HG03095 (cell line): Measurements from ENCODE around the gene EIF4G2.

Source experiments
- ATAC-seq: cut with Tn5 transposase; IDR thresholded peaks from one replicate; pipeline ENCODE4 v1.9.1; 2021; ENCODE audit warnings: moderate library complexity; ENCODE audit not compliant: unreplicated experiment

Gene EIF4G2

DNA sequence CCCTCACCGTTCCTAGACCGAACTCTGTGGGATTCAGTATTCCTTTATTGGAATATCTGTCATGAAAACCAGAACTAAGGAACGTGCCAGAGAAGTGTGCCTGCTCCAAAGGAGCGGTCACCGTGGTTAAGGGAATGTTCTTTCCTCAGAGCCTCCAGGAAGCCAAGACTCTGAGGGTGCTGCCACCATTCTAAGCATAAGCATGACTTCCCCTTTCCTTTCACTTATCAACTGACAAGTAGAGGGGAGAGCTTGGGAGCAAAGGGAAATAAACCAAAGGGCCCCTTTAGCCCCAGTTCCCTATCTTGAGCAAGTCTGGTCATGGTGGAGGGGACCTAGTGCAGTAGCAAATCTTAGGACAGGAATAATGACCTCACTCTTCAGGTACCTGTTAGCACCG lies 30.9 kb downstream of the EIF4G2 start:
- no peak for ATAC-seq

DNA sequence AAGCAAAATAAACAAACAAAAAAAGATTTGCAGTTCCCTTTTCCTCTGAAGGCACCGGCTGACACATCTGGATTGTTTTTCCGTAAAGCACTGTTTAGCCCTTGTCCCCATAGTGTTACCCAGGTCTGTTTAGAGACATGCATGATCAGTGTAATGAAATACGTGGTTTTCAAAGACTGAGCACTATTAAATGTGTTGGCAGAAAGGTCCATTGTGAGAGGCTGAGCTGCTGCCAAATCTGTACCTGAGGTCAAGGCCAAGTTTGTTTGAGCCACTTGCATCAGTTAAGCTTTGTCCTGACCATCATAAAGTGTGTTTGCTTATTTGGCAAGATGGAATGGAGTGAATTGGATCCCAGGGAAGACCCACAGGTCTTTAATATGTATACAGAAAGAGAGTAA lies 31.3 kb downstream of the EIF4G2 start:
- no peak for ATAC-seq

DNA sequence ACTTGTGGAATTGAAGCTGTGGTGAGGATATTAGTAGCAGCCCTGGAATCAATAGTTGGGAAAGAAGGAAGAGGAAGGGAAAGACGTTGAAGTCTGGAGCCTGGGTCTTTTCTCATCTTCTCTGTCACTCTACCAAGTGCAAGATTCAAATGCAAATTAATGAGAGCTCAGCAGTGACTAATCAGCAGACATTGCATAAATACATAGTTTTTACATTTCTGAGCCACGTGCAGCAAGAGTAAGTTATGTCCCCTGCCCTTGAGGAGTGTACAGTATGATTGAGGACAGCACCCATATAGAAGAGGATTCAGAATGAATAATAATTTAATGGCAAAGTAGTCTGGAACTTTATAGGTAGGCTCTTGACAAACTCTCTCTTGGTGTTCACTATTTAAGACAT lies 33.9 kb downstream of the EIF4G2 start:
- no peak for ATAC-seq

DNA sequence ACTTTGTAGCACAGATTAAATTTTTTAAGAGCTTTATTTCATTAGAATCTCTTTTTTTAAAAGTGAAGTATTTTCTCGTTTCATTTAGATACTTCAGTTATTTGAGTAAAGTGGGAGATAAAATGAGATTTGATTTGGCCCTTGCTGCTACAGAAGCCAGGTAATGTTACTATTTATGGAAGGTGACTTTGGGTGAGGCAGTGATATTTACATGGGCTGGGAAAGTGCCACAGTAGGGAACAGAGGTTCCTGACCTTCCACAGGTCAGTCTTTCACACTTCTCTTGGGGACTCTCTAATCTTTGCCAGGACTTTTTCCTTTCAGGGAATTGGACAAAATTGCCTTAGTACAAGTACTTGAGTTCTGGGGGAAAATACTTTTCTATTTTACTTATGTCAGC lies 37.3 kb downstream of the EIF4G2 start:
- no peak for ATAC-seq

DNA sequence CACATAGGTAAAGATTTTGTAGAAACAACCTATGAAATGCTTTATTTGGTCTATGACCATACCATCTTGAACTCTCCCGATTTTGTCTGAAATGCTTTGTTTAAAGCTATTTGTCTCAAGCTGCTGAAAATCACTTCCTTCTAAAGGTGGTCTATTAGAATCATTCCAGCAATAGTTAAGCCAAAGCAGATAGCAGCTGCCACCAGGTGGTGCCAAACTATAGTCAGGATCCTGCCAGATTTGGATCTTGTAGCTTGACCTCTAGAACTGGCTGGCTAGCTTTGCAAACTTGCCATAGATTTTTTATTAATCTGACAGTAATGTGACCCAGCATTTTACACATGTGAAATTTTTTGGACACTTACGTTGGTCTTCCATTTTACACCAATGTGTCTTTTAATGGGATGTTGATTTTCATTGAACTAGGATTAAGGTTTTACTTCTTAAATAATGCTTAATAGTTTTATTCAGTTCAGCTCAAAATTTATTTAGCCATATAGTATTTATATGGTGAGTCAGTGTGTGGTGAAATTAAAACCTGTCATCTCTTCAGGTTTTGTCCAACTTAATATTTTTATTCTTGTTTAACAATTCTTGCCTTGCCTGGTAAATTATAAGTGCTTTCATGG lies 38.0 kb downstream of the EIF4G2 start:
- no peak for ATAC-seq

DNA sequence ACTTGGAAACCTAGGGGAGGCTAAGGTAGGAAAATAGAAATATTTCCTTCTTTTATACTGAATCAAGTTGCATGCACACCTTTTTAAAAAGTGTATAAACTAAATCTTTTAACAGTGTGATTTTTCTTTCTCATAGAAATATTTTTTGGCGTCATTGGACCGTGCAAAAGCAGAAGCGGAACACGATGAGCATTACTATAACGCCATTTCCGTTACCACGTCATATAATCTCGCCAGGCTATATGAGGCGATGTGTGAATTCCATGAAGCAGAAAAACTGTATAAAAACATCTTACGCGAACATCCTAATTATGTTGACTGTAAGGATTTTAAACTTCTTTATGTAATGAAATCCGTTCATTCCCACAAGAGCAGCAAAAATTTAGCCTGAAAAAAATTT lies 44.3 kb downstream of the EIF4G2 start:
- no peak for ATAC-seq

- no peak for ATAC-seq
Measured at GRCh38 chr11:10763766-10764165, 45.0 kb downstream of the EIF4G2 start.

DNA sequence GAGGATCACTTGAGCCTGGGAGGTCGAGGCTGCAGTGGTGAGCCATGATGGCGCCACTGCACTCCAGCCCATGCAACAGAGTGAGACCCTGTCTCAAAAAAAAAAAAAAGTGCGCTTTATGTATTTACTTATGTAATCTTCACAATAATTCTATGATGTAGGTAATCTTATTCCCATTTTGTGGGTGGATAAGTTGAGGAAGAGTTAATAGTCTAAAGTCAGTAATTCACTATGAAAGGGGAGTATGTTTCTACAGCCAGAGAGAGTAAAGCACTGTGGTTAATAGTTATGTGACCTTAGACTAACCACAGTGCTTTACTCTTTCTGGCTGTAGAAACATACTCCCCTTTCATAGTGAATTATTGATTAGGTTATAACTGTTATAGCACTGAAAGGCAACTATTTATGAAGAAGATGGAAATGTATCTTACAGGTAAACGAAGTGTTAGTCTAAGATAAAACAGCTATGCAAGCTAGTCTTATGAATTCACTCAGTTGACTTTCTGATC lies 45.8 kb downstream of the EIF4G2 start:
- ATAC-seq: no peak

DNA sequence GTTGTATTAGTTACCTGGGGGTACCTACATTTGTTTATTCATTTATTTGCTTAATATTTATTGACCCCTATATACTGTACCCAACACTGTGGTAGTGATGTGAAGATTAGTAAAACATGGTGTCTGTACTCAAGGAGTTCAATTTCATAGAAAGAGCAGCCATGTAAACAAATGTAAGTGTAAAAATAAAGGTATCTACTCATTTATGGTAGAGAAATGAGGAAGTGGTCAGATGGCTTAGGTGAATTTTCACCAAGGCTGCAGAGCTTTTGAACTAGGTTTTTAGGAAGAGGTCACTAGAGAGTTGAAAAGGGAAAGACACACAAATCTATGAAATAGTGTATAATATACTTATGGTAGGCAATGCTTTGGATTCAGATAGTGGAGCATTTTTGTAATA lies 46.5 kb downstream of the EIF4G2 start:
- ATAC-seq: peak; percentile 86

DNA sequence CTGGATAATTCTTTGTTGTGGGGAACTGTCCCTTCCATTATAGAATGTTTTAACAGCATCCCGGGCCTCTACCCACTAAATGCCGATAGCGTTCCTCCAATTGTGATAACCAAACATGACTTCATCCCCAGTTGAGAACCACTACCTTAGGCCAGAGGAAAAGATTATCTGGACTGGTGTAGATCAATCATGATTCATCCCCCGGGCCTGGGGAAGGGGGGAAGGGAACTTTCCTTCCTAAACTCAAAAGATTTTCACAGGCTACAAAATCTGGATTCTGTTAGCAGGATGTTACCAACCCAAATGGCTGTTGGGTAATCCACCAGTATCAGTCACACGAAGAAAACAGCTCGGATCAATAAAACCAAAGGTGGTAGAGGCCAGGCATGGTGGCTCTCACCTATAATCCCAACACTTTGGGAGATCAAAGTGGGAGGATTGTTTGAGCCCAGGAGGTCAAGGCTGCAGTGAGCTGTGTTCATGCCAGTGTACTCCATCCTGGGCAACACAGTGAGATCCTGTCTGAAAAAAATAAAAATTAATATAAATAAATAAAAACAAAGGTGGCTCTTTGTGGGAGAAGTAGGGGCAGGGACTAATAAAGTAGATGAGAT lies 47.5 kb downstream of the EIF4G2 start:
- ATAC-seq: no peak

GRCh38 chr11:10758957-10759356 lies 49.8 kb downstream of the EIF4G2 start:
- no peak for ATAC-seq

DNA sequence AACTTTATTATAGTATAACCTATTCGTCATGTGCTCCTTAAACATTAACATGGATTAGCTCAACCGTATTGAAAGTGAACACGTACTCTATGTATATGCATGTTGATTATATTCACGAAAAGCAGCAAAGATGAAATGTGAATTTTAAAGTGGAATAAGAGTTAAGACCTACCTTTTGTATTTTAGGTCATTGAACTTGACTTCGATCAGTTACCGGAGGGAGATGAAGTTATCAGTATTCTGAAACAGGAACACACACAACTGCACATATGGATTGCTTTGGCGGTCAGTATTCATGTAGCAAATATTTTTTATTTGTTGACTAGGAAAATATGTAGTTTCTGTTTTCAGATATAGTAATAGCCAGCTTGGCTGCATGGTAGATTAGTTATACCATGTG lies 56.2 kb downstream of the EIF4G2 start:
- ATAC-seq: no peak

DNA sequence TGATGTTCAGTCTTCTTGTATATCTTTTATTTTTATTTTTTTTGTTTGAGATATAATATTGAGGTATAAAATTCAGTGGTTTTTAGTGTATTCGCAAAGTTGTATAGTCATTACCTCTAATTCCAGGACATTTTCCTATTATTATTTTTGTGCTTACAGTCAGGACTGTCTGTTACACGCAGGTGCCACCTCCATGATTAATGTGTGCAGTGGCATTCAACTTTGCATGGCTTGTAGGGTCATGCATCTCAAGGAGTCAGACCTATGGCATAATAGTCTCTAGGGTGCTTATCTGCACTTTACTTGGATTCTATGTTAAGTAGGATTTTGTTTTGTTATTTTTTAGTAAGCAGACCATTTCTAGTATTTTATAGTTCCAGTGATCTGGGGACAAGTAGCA lies 56.7 kb downstream of the EIF4G2 start:
- no peak for ATAC-seq

GRCh38 chr11:10751581-10751940 lies 57.2 kb downstream of the EIF4G2 start:
- ATAC-seq: no peak

DNA sequence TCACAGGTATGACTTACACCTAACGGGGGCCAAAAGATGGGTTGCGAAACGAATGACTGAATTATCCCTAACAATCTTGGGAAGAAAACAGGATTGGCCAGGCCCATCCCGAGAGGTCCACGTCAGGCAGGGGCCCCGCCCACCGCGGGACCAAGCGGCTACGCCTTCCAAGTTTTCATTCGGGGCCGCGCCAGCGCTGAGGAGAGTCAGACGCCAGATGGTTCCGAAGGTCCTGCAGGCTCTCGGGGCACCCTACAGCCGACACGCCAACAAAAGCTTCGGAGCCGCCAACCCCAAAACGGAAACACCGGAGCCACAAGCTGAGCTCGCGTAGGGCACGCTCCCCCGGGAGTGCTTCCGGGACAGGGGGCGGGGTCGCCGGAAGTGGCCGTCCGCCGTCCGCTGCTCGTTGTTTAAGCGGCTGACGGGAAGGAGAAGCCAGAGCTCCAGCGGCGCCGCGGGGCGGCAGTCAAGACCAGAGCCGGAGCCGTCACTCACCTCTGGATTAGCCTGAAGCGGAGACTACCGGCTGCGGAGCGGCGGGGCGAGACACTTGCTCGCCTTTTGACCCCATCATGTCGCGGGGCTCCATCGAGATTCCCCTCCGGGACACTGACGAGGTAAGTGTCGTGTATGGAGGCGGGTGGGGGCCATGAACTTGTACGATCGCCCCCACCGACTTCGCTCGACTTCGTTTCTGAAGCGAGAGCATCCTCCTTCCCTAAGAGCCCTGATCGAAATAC lies 57.7 kb downstream of the EIF4G2 start, which contains the start of gene CTR9:
Gene CTR9, plus strand, starts transcription at position 409 of the 743 bp plus-strand sequence. Its CDS starts 167 bp downstream, at position 576.
- ATAC-seq: peak; percentile 89

GRCh38 chr11:10749476-10749875 lies 59.2 kb downstream of the EIF4G2 start:
- ATAC-seq: no peak

DNA sequence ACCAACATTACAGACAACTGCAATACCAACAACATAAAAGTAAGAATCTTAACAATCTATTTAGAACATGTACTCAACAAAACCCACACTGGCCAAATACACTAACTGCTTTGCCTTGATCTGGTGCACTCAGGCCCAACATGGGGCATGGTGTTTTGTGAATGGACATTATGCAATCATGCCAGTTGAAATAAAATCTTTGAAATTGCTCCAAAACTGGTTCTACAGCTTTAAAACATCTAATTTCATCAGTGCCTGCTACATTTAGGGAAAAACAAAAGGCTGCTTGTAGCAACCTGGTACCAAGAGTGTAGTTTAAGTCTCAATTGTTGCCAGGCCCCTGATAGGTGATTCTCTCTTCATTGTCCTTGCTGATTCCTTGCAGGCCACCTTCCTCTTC lies 61.0 kb downstream of the EIF4G2 start:
- ATAC-seq: no peak
